Stimulated activated CD4-positive, alpha-beta T cell treated with anti-CD3 and anti-CD28 coated beads, Interleukin-4, amount 100 ng/mL, for 48 hours (primary cell): ENCODE measurements around the gene BACH2.
"Not testable (repeated sequence)": the region's sequence is repeated elsewhere in the genome, so short reads cannot be mapped to it uniquely, and the experiment has no call there.

ENCODE experiments used
- DNase-seq, 2 donors: peaks; one replicate each; pipeline ENCODE4 v3.0.0-alpha.2; 2020; ENCODE audit warnings: low read depth in 2 of 2

BACH2 gene

GRCh38 chr6:89910001-89910901 lies 386.4 kb downstream of the BACH2 start:
- not testable (repeated sequence) for DNase-seq

GRCh38 chr6:89895276-89895874 lies 401.3 kb downstream of the BACH2 start:
- DNase-seq = no peak

- DNase-seq = no peak
Measured at GRCh38 chr6:89894169-89894568, 402.5 kb downstream of the BACH2 start, which contains the start of gene GJA10. Gene GJA10 (plus strand): TSS chr6:89894469. CDS start chr6:89894469, 0 bp downstream.

GRCh38 chr6:89892577-89892976 lies 404.1 kb downstream of the BACH2 start:
- not testable (repeated sequence) for DNase-seq

GRCh38 chr6:89890845-89891528 lies 405.7 kb downstream of the BACH2 start:
- DNase-seq = not testable (repeated sequence)

- no peak for DNase-seq
Measured at GRCh38 chr6:89888871-89889270, 407.8 kb downstream of the BACH2 start.

- DNase-seq = no peak
Measured at GRCh38 chr6:89888138-89888514, 408.5 kb downstream of the BACH2 start.

GRCh38 chr6:89887452-89888137 lies 409.0 kb downstream of the BACH2 start:
- DNase-seq = no peak

GRCh38 chr6:89886378-89887120 lies 410.1 kb downstream of the BACH2 start:
- DNase-seq = no peak
